Mesenchymal stem cell (in vitro differentiated cells and primary cell): Measurements from ENCODE around the gene HIP1.
"Not testable (repeated sequence)": the region's sequence is repeated elsewhere in the genome, so short reads cannot be mapped to it uniquely, and the experiment has no call there.

Experiments
- DNase-seq: peaks from one replicate; pipeline ENCODE4 v3.0.0-alpha.2; 2013
- H2AFZ ChIP-seq: one replicate; pipeline ENCODE4 v1.6.1; 2013; ENCODE audit warnings: low read depth, mild to moderate bottlenecking, control low read depth, inconsistent platforms, low read length, moderate library complexity
- H2AK5ac ChIP-seq: 2 replicates; pipeline ENCODE4 v1.6.1; 2013; ENCODE audit warnings: low read length, moderate library complexity, mild to moderate bottlenecking, inconsistent platforms; ENCODE audit not compliant: severe bottlenecking
- H2BK120ac ChIP-seq: one replicate; pipeline ENCODE4 v1.6.1; 2013; ENCODE audit warnings: low read depth, mild to moderate bottlenecking, inconsistent platforms, low read length, moderate library complexity
- H2BK12ac ChIP-seq, 2 experiments: one replicate each; pipeline ENCODE4 v1.6.1; 2013; ENCODE audit warnings: inconsistent platforms in 2 of 2, low read length in 2 of 2, mild to moderate bottlenecking in 2 of 2, moderate library complexity in 2 of 2, control low read depth in 1 of 2
- H2BK15ac ChIP-seq: one replicate; pipeline ENCODE4 v1.6.1; 2013; ENCODE audit warnings: mild to moderate bottlenecking, low read depth, inconsistent platforms; ENCODE audit not compliant: poor library complexity, severe bottlenecking
- H2BK5ac ChIP-seq: 2 replicates; pipeline ENCODE4 v1.6.1; 2013; ENCODE audit warnings: low read depth, mild to moderate bottlenecking, low read length, control low read depth, inconsistent platforms; ENCODE audit not compliant: poor library complexity, severe bottlenecking
- H3K14ac ChIP-seq, 2 experiments: one replicate each; pipeline ENCODE4 v1.6.1; 2013; ENCODE audit warnings: inconsistent platforms in 2 of 2, low read length in 2 of 2, control low read depth in 1 of 2, mild to moderate bottlenecking in 1 of 2, moderate library complexity in 1 of 2
- H3K18ac ChIP-seq, 2 experiments: one replicate each; pipeline ENCODE4 v1.6.1; 2013; ENCODE audit warnings: inconsistent platforms in 2 of 2, low read length in 2 of 2, control low read depth in 1 of 2, low read depth in 1 of 2, mild to moderate bottlenecking in 1 of 2
- H3K23ac ChIP-seq, 2 experiments: one replicate each; pipeline ENCODE4 v1.6.1; 2013; ENCODE audit warnings: inconsistent platforms in 2 of 2, low read length in 2 of 2, mild to moderate bottlenecking in 2 of 2, moderate library complexity in 2 of 2, control low read depth in 1 of 2
- H3K27ac ChIP-seq: 2 replicates; pipeline ENCODE4 v1.5.1; 2013; ENCODE audit warnings: mild to moderate bottlenecking, moderate library complexity, low read length, control low read depth, inconsistent platforms; ENCODE audit not compliant: poor library complexity, severe bottlenecking
- H3K27me3 ChIP-seq, 2 experiments: 2 replicates each; pipeline versions ENCODE4 v1.6.1 to v1.7.0; 2013; ENCODE audit warnings: low read length in 2 of 2, mild to moderate bottlenecking in 2 of 2, moderate library complexity in 2 of 2, control low read depth in 1 of 2, inconsistent platforms in 1 of 2; ENCODE audit not compliant: control insufficient read depth in 1 of 2, insufficient read depth in 1 of 2
- H3K36me3 ChIP-seq, 2 experiments: 2 replicates each; pipeline versions ENCODE4 v1.6.1 to v1.7.0; 2013; ENCODE audit warnings: low read length in 2 of 2, control low read depth in 1 of 2, inconsistent platforms in 1 of 2, low read depth in 1 of 2, mild to moderate bottlenecking in 1 of 2; ENCODE audit not compliant: insufficient read depth in 2 of 2, control insufficient read depth in 1 of 2
- H3K4ac ChIP-seq, 2 experiments: one replicate each; pipeline ENCODE4 v1.6.1; 2013; ENCODE audit warnings: inconsistent platforms in 2 of 2, low read length in 2 of 2, mild to moderate bottlenecking in 2 of 2, moderate library complexity in 2 of 2, control low read depth in 1 of 2, low read depth in 1 of 2
- H3K4me1 ChIP-seq: 2 replicates; pipeline ENCODE4 v1.6.1; 2013; ENCODE audit warnings: low read depth, low read length, control low read depth; ENCODE audit not compliant: control insufficient read depth, insufficient read depth
- H3K4me2 ChIP-seq: 2 replicates; pipeline ENCODE4 v1.6.1; 2013; ENCODE audit warnings: low read length, mild to moderate bottlenecking, inconsistent platforms; ENCODE audit not compliant: poor library complexity, severe bottlenecking
- H3K4me3 ChIP-seq, 2 experiments: 2 replicates each; pipeline versions ENCODE4 v1.5.1 to v1.7.0; 2013; ENCODE audit warnings: low read length in 2 of 2, mild to moderate bottlenecking in 2 of 2, control low read depth in 1 of 2, low read depth in 1 of 2; ENCODE audit not compliant: insufficient read depth in 1 of 2
- H3K79me1 ChIP-seq: replicated peaks from 2 replicates; pipeline ENCODE4 v1.6.1; 2013; ENCODE audit warnings: mild to moderate bottlenecking, control low read depth, low read length, inconsistent platforms; ENCODE audit not compliant: poor library complexity, severe bottlenecking
- H3K9ac ChIP-seq: 2 replicates; pipeline ENCODE4 v1.7.0; 2013; ENCODE audit warnings: mild to moderate bottlenecking, low read length, moderate library complexity
- H3K9me3 ChIP-seq: 2 replicates; pipeline ENCODE4 v1.7.0; 2013; ENCODE audit warnings: mild to moderate bottlenecking, low read length; ENCODE audit not compliant: control insufficient read depth
- H4K8ac ChIP-seq: one replicate; pipeline ENCODE4 v1.6.1; 2013; ENCODE audit warnings: inconsistent platforms, mild to moderate bottlenecking, low read length, moderate library complexity
- H4K91ac ChIP-seq: one replicate; pipeline ENCODE4 v1.6.1; 2013; ENCODE audit warnings: mild to moderate bottlenecking, low read length, inconsistent platforms
- WGBS: methylation state at CpG from one replicate; pipeline ENCODE4 v1.1.7; 2013; ENCODE audit warnings: mixed read lengths; 5-methylcytosine and 5-hydroxymethylcytosine counted together

Gene HIP1

DNA sequence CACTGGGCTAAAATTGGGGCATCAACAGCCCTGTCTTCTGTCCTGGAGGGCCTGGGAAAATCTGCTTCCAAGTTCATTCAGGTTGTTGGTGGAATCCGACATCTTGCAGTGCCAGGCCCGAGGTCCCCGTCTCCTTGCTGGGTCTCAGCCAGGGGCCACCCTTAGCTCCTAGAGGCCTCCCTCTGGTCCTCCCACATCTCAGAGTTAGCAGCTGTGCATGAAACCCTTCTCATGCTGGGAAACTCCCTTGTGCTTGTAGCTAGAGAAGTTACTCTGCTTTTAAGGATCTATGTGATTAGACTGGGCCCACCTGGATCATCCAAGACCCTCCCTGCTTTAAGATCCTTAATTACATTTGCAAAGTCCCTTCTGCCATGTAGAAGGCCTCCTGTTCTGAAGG, 15.3 kb downstream of the HIP1 start:
- Histone ChIP-seq H4K91ac (no peak overlapping the region), H2AFZ (no peak overlapping the region), H3K36me3 (peaks cover 0 to 3% of the 10 kb centered on the region in 2 experiments), H3K4me1 (peaks cover 6% of the 10 kb centered on the region), H3K18ac (peak overlapping the region in 1 of 2 experiments; percentile 12), H2BK5ac (no peak overlapping the region), H4K8ac (no peak overlapping the region), H2BK120ac (no peak overlapping the region), H3K27ac (no peak overlapping the region), H2BK15ac (no peak overlapping the region), H3K4ac (no peak overlapping the region), H3K4me2 (no peak overlapping the region), H3K9me3 (no peaks in the 10 kb centered on the region), H3K4me3 (no peak overlapping the region), H3K14ac (no peak overlapping the region), H3K23ac (no peak overlapping the region), H2BK12ac (no peak overlapping the region), H3K27me3 (no peaks in the 10 kb centered on the region), H3K79me1 (peaks cover 25% of the 10 kb centered on the region), H2AK5ac (no peak overlapping the region), H3K9ac (no peak overlapping the region)
- DNase-seq, result no peak
- WGBS, result 89% methylated on average over 3 of the region's 3 CpGs

DNA sequence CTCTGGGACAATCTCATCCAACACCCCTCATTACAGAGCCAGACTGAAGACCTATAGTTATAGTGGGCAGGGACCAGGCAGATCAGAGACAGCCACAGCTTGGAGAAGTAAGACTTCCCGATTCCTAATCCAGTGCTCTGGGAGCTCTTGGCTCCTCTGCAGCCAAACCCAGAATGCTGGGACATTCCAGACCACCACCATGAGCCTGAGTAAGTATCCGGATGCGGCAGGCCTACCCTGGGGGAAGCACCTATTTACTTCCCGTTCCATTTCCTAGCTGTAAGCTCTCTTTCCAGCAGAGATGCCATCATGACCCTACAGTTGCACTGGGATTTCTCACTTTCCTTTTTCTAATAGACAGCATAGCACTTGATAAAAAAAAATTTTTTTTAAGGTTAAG, 16.4 kb downstream of the HIP1 start:
- no peak overlapping the region for H3K27ac ChIP-seq
- WGBS, result 99% methylated on average over 4 of the region's 4 CpGs
- no peak overlapping the region for H3K18ac ChIP-seq
- H3K27me3 ChIP-seq, result no peaks in the 10 kb centered on the region
- no peak overlapping the region for H2BK120ac ChIP-seq
- peaks cover 0 to 3% of the 10 kb centered on the region in 2 experiments for H3K36me3 ChIP-seq
- H2AFZ ChIP-seq, result no peak overlapping the region
- no peak overlapping the region for H4K91ac ChIP-seq
- no peaks in the 10 kb centered on the region for H3K4me1 ChIP-seq
- no peak overlapping the region for H2BK15ac ChIP-seq
- H3K9me3 ChIP-seq, result no peaks in the 10 kb centered on the region
- H3K14ac ChIP-seq, result no peak overlapping the region
- no peak overlapping the region for H3K4ac ChIP-seq
- no peak for DNase-seq
- H3K4me2 ChIP-seq, result no peak overlapping the region
- no peak overlapping the region for H4K8ac ChIP-seq
- H3K4me3 ChIP-seq, result no peak overlapping the region
- H2BK12ac ChIP-seq, result no peak overlapping the region
- H2AK5ac ChIP-seq, result no peak overlapping the region
- H3K23ac ChIP-seq, result no peak overlapping the region
- H2BK5ac ChIP-seq, result no peak overlapping the region
- H3K9ac ChIP-seq, result no peak overlapping the region
- peaks cover 25% of the 10 kb centered on the region for H3K79me1 ChIP-seq

DNA sequence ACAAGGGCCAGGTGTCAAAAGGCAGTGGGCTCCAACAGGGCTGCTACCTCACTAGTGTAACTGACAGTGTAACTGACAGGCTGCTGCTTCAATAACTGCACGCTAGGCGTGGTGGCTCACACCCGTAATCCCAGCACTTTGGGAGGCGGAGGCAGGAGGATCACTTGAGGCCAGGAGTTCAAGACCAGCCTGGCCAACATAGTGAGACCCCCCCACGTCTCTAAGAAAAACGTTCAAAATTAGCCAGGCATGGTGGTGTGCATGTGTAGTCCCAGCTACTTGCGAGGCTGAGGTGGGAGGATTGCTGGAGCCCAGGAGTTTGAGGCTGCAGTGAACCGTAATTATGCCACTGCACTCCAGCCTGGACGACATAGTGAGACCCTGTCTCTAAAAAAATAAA, 16.8 kb downstream of the HIP1 start:
- Histone ChIP-seq H4K91ac (peak overlapping the region; percentile 58), H3K79me1 (peaks cover 25% of the 10 kb centered on the region), H2BK12ac (peak overlapping the region in 1 of 2 experiments; percentile 35)
- not testable (repeated sequence) for H3K9me3 ChIP-seq, DNase-seq, H3K36me3 ChIP-seq, H3K27me3 ChIP-seq, H3K4ac ChIP-seq, H3K27ac ChIP-seq, H2BK120ac ChIP-seq, H3K4me3 ChIP-seq, H3K23ac ChIP-seq, H3K9ac ChIP-seq, H2BK5ac ChIP-seq, H2BK15ac ChIP-seq, H2AFZ ChIP-seq, H4K8ac ChIP-seq, H3K14ac ChIP-seq, H3K18ac ChIP-seq, H3K4me2 ChIP-seq, H3K4me1 ChIP-seq, H2AK5ac ChIP-seq
- 95% methylated on average over 7 of the region's 9 CpGs for WGBS

DNA sequence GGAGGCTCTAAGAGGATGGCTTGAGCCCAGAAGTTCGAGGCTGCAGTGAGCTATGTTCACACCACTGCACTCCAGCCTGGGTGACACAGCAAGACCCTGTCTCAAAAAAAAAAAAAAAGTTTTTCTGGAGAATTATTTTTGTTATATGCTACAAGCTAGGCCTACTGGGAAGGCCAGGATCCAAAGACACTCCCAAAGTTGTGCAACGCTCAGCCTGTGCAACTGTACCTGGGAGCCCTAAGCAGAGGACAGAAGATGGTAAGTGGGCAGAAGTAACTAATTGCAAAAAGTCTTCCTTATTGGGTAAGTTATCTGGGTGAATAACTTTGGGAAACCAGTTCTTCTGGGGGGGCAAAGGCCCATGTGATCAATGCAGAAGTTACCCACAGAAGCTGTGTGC, 17.3 kb downstream of the HIP1 start:
- Histone ChIP-seq H3K79me1 (peaks cover 22% of the 10 kb centered on the region), H3K27me3 (no peaks in the 10 kb centered on the region), H2BK120ac (no peak overlapping the region), H3K4me2 (no peak overlapping the region), H3K27ac (no peak overlapping the region), H2BK15ac (no peak overlapping the region), H2BK12ac (peak overlapping the region in 1 of 2 experiments; percentile 35), H3K4me3 (no peak overlapping the region), H2AFZ (no peak overlapping the region), H3K18ac (no peak overlapping the region), H3K4me1 (no peaks in the 10 kb centered on the region), H3K9ac (no peak overlapping the region), H3K9me3 (no peaks in the 10 kb centered on the region), H3K36me3 (peaks cover 0 to 3% of the 10 kb centered on the region in 2 experiments), H3K23ac (no peak overlapping the region), H2AK5ac (no peak overlapping the region), H3K4ac (no peak overlapping the region), H4K8ac (no peak overlapping the region), H4K91ac (no peak overlapping the region), H2BK5ac (no peak overlapping the region), H3K14ac (no peak overlapping the region)
- 73% methylated on average over 2 of the region's 2 CpGs for WGBS
- DNase-seq, result no peak
